Adrenal gland (tissue), 12 donors: ENCODE data around the gene LUC7L3. TPM values are rescaled to one million over a fixed set of nuclear protein-coding genes. Genes with fewer than 3 reads are reported as not detected.

ENCODE experiments used
- DNase-seq, 7 donors: peaks; one replicate each; pipeline ENCODE4 v3.0.0-alpha.2; 2019 to 2020
- H3K27ac ChIP-seq, 5 donors: fragments of 200-600 bp; sonication (generic) in 4 of 5; 1 replicate in 3 of 5; 2 replicates in 2 of 5; pipeline versions ENCODE4 v1.5.1 to v1.8.0; 2016 to 2020; ENCODE audit warnings: mild to moderate bottlenecking in 1 of 5
- H3K27me3 ChIP-seq: fragments of 200-600 bp; 2 replicates; pipeline ENCODE4 v1.8.0; 2021
- H3K36me3 ChIP-seq, 2 donors: fragments of 200-600 bp; replicated peaks in 1 of 2; 1 replicate in 1 of 2; 2 replicates in 1 of 2; pipeline versions ENCODE4 v1.5.1 to v1.8.0; 2018 to 2022
- H3K4me1 ChIP-seq, 2 donors: fragments of 200-600 bp; replicated peaks in 1 of 2; 1 replicate in 1 of 2; 2 replicates in 1 of 2; pipeline versions ENCODE4 v1.5.1 to v1.8.0; 2018 to 2021
- H3K4me3 ChIP-seq, 4 donors: fragments of 200-600 bp; sonication (generic) in 3 of 4; one replicate each; pipeline ENCODE4 v1.5.1; 2016 to 2018
- H3K9me3 ChIP-seq, 3 donors: fragments of 200-600 bp; sonication (generic) in 1 of 3; replicated peaks in 1 of 3; 1 replicate in 2 of 3; 2 replicates in 1 of 3; pipeline versions ENCODE4 v1.5.1 to v1.8.0; 2016 to 2021
- POLR2A ChIP-seq, 2 donors: fragments of 450-650 bp; IDR thresholded peaks; one replicate each; pipeline ENCODE4 v1.6.1; 2017; ENCODE audit warnings: antibody characterized with exemption in 2 of 2, mild to moderate bottlenecking in 2 of 2, moderate library complexity in 1 of 2
- WGBS, 4 donors: extraction: QIAGEN DNeasy Blood & Tissue Kit in 2 of 4; methylation state at CpG; one replicate each; pipeline versions ENCODE4 v1.1.5 to v1.1.7; 2013 to 2017; 5-methylcytosine and 5-hydroxymethylcytosine counted together
- intact Hi-C, 2 donors: fragments of 100-400 bp; cut with DNase I; formaldehyde crosslinking; loops; one replicate each; pipeline versions ENCODE4 v1.14.1 to v1.15.0; 2022 to 2023
- polyA plus RNA-seq, 3 donors: library from polyadenylated mRNA; stranded (reverse); fragments of 200-250 nt in 2 of 3; fragments of 350-450 nt in 1 of 3; fragmentation: Illumina TruSeq in 1 of 3; extraction: RNeasy Lipid Tissue Mini Kit (QIAGEN cat#74804) in 1 of 3; gene quantifications; one replicate each; pipeline ENCODE4 v1.2.3, GENCODE V29; 2013 to 2014
- total RNA-seq, 9 donors: library from RNA; depleted of rRNA in 4 of 9; stranded (reverse); fragments of >200 nt in 4 of 9; fragments of 120-200 nt in 1 of 9; fragmentation: NEBNext Ultra II Directional in 1 of 9; extraction: Animal tissue kit (Norgen Biotek cat#: 25700) in 1 of 9; gene quantifications; one replicate each; pipeline versions ENCODE4 v1.1.0 to v1.2.4, GENCODE V29; 2013 to 2023
- TF ChIP-seq, protein P1 (sequence below), 6 experiments: fragments of 450-650 bp in 4 of 6; fragments of 200-600 bp in 2 of 6; sonication (generic) in 1 of 6; IDR thresholded peaks; 1 replicate in 5 of 6; 2 replicates in 1 of 6; pipeline versions ENCODE4 v1.5.1 to v1.8.0; 2016 to 2021; ENCODE audit warnings: antibody characterized with exemption in 6 of 6, mild to moderate bottlenecking in 2 of 6, moderate library complexity in 1 of 6
- donor health status: healthy with polysubstance abuse.
- donor health status: Bipolar disorder and iron deficiency.
- donor health status: DM: yes; HTN: yes; CAD: no.
- donor health status: DM: no; HTN: no; CAD: no.
- donor health status: DM: no; HTN: no; CAD: no.
- donor health status: DM: yes; HTN: yes; CAD: no.

Gene LUC7L3
- total and polyA plus RNA-seq, 12 donors: 16.1 to 248 (median 89.2) TPM

- TF ChIP-seq POLR2A (IDR thresholded peaks at IDR 0.05): no peak
- TF ChIP-seq, protein P1, sequence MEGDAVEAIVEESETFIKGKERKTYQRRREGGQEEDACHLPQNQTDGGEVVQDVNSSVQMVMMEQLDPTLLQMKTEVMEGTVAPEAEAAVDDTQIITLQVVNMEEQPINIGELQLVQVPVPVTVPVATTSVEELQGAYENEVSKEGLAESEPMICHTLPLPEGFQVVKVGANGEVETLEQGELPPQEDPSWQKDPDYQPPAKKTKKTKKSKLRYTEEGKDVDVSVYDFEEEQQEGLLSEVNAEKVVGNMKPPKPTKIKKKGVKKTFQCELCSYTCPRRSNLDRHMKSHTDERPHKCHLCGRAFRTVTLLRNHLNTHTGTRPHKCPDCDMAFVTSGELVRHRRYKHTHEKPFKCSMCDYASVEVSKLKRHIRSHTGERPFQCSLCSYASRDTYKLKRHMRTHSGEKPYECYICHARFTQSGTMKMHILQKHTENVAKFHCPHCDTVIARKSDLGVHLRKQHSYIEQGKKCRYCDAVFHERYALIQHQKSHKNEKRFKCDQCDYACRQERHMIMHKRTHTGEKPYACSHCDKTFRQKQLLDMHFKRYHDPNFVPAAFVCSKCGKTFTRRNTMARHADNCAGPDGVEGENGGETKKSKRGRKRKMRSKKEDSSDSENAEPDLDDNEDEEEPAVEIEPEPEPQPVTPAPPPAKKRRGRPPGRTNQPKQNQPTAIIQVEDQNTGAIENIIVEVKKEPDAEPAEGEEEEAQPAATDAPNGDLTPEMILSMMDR (IDR thresholded peaks at IDR 0.05): no peak
- intact Hi-C loops: loop anchor here in 1 of 2 donors (5.0 kb wide), 1 partner anchor 52 kb away; the partner anchor contains the start of gene ABCC3
- no peak overlapping the region for H3K4me3 ChIP-seq
- H3K27ac ChIP-seq: peak overlapping the region in 3 of 5 donors; percentile 17 to 91 (median 87)
- DNase-seq: peak in 4 of 7 donors; percentile 44 to 52 (median 48)
- WGBS, 4 donors: 79 to 83% (median 81%) methylated on average over 8 to 15 of the region's 15 CpGs
- H3K27me3 ChIP-seq: no peaks in the 10 kb centered on the region
- no peaks in the 10 kb centered on the region for H3K9me3 ChIP-seq
- H3K36me3 ChIP-seq: no peaks in the 10 kb centered on the region
- peaks cover 40 to 61% of the 10 kb centered on the region in 2 donors for H3K4me1 ChIP-seq
Measured at GRCh38 chr17:50684612-50685333, 34.6 kb upstream of the LUC7L3 start.

DNA sequence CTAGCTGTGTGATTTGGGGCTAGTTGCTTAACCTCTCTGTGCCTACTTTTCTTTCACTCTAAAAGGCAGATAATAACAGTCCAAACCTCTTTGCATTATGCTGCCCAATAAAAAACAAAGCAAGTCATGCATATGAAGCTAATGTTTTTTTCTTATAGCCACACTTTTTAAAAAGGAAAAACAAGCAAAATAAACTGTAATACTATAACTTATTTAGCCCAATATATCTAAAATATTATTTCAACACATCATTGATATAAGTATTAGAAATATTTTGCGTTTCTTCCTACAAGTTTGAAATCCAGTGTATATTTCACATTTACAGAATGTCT, 34.1 kb upstream of the LUC7L3 start:
- Histone ChIP-seq H3K27ac (peak overlapping the region in 3 of 5 donors; percentile 83 to 91 (median 87)), H3K36me3 (no peaks in the 10 kb centered on the region), H3K9me3 (no peaks in the 10 kb centered on the region), H3K27me3 (no peaks in the 10 kb centered on the region), H3K4me1 (peaks cover 44 to 67% of the 10 kb centered on the region in 2 donors), H3K4me3 (no peak overlapping the region)
- TF ChIP-seq, protein P1 (IDR thresholded peaks at IDR 0.05): no peak
- TF ChIP-seq POLR2A (IDR thresholded peaks at IDR 0.05): no peak
- intact Hi-C loops: no loop called here
- 84 to 91% (median 87%) methylated on average over 1 of the region's 1 CpG for WGBS, 4 donors
- DNase-seq: no peak

- Histone ChIP-seq H3K4me1 (peaks cover 48 to 72% of the 10 kb centered on the region in 2 donors), H3K36me3 (no peaks in the 10 kb centered on the region), H3K4me3 (no peak overlapping the region), H3K9me3 (no peaks in the 10 kb centered on the region), H3K27me3 (no peaks in the 10 kb centered on the region), H3K27ac (peak overlapping the region; percentile 77 to 91 (median 86))
- intact Hi-C loops: no loop called here
- TF ChIP-seq, protein P1 (IDR thresholded peaks at IDR 0.05): no peak
- no peak for TF ChIP-seq POLR2A (IDR thresholded peaks at IDR 0.05)
- 78 to 82% (median 80%) methylated on average over 13 to 17 of the region's 17 CpGs for WGBS, 4 donors
- peak in 2 of 7 donors; percentile 31 to 35 for DNase-seq
Measured at GRCh38 chr17:50685691-50686493, 33.5 kb upstream of the LUC7L3 start.

GRCh38 chr17:50686494-50687199, 32.8 kb upstream of the LUC7L3 start:
- intact Hi-C loops: no loop called here
- Histone ChIP-seq H3K9me3 (no peaks in the 10 kb centered on the region), H3K4me3 (no peak overlapping the region), H3K27ac (peak overlapping the region; percentile 83 to 91 (median 86)), H3K27me3 (no peaks in the 10 kb centered on the region), H3K36me3 (peaks cover 0 to 2% of the 10 kb centered on the region in 2 donors), H3K4me1 (peaks cover 42 to 71% of the 10 kb centered on the region in 2 donors)
- TF ChIP-seq, protein P1 (IDR thresholded peaks at IDR 0.05): no peak
- peak in 1 of 2 donors; percentile 79 for TF ChIP-seq POLR2A (IDR thresholded peaks at IDR 0.05)
- WGBS, 4 donors: 19 to 49% (median 37%) methylated on average over 12 to 14 of the region's 14 CpGs
- DNase-seq: peak; percentile 83 to 97 (median 96)
